T follicular helper cell (primary cell): ENCODE data around the gene COQ10A.

Experiments used
- DNase-seq: peaks from one replicate; pipeline ENCODE4 v3.0.0-alpha.2; 2020; ENCODE audit warnings: low read depth

The COQ10A gene

DNA sequence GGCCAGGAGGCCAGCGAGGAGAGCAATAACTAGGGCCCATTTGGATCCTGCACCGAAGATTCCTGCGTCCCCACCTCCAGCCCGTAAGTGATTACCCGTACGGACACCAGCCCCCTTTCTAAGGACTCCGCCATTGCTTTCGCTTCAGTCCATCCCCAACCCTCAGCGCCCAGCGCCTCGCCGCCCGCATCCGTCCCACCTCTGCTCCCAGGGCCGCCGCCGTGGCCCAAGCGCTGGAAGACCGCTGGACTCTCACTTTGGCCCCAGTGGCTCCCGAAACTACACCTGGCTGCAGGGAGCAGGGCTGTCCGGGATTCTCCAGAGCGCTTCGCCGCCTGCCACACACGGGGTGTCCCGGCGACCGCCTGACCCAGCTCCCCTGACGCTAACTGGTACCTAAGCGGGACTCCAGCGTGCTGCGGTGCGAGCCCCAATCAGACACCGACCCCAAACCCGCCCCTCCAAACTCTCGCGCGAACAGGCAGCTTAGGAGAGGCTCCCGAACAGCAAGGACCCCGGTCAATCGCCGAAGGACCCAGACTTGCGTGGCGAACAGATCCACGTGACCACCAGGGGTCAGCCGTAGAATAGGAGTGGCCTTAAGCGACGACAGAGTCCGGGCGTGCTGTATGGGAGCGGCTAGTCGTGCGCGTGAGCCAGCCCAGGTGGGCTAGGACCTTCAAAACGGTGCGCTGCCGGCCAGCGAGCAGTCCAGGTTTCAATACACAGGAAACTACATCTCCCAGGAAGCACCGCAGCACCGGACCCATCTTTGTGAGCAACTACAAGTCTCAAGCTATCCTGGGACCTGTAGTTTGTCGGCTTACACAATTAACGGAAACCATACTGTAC is 49.1 kb downstream of the COQ10A start, which contains the start of gene CNPY2:
Gene CNPY2, minus strand, starts transcription at position 367 of the 852 bp plus-strand sequence. CDS start 771 bp downstream, outside the sequence.
- peak; percentile 89 for DNase-seq

- no peak for DNase-seq
Measured at GRCh38 chr12:56317675-56318074, 50.9 kb downstream of the COQ10A start.
